Activated T-cell treated with anti-CD3 and anti-CD28 coated beads for 24 hours (primary cell): Measurements from ENCODE around the gene HAVCR2.

Source experiments
- DNase-seq: peaks from one replicate; pipeline ENCODE4 v3.0.0-alpha.2; 2020; ENCODE audit warnings: low read depth

The HAVCR2 gene

GRCh38 chr5:157108976-157109375 is at the start of gene HAVCR2:
Gene HAVCR2 (minus strand): TSS chr5:157109044. CDS start chr5:157108983, 61 bp downstream.
- peak; percentile 21 for DNase-seq

- DNase-seq, result no peak
These were observed 48.5 kb upstream of the HAVCR2 start for GRCh38 chr5:157157293-157157891.

- no peak for DNase-seq
These were observed 46.5 kb upstream of the HAVCR2 start for GRCh38 chr5:157155297-157155696.

GRCh38 chr5:157150995-157151394 is 42.2 kb upstream of the HAVCR2 start:
- DNase-seq, result no peak

GRCh38 chr5:157148734-157149615 is 40.1 kb upstream of the HAVCR2 start:
- DNase-seq, result peak; percentile 80

GRCh38 chr5:157143127-157143971 is 34.5 kb upstream of the HAVCR2 start:
- DNase-seq, result peak; percentile 41

GRCh38 chr5:157142317-157143126 is 33.7 kb upstream of the HAVCR2 start, which contains the start of gene MED7:
Gene MED7 (minus strand): TSS chr5:157142865. CDS start chr5:157139431, 3,434 bp downstream.
- peak; percentile 90 for DNase-seq

GRCh38 chr5:157137691-157138090 is 28.8 kb upstream of the HAVCR2 start:
- DNase-seq, result no peak

- no peak for DNase-seq
These were observed 23.4 kb upstream of the HAVCR2 start for GRCh38 chr5:157132281-157132612.

- DNase-seq, result no peak
These were observed 22.1 kb upstream of the HAVCR2 start for GRCh38 chr5:157130925-157131324.

- DNase-seq, result no peak
These were observed 12.9 kb upstream of the HAVCR2 start for GRCh38 chr5:157121709-157122108.

- DNase-seq, result no peak
These were observed 11.3 kb upstream of the HAVCR2 start for GRCh38 chr5:157120102-157120501.

GRCh38 chr5:157116483-157116954 is 7.7 kb upstream of the HAVCR2 start:
- DNase-seq, result no peak

GRCh38 chr5:157115502-157115901 is 6.7 kb upstream of the HAVCR2 start:
- DNase-seq, result no peak

- no peak for DNase-seq
These were observed 6.2 kb upstream of the HAVCR2 start for GRCh38 chr5:157115012-157115411.

- no peak for DNase-seq
These were observed 4.2 kb upstream of the HAVCR2 start for GRCh38 chr5:157113002-157113401.

GRCh38 chr5:157109744-157110143 is 900 bp upstream of the HAVCR2 start:
- DNase-seq, result no peak

- DNase-seq, result no peak
These were observed 1.3 kb downstream of the HAVCR2 start for GRCh38 chr5:157107508-157107907.

GRCh38 chr5:157106630-157107461 is 2.0 kb downstream of the HAVCR2 start:
- no peak for DNase-seq

- peak; percentile 16 for DNase-seq
These were observed 8.6 kb downstream of the HAVCR2 start for GRCh38 chr5:157100140-157100679.
